HCT116 (cell line): Measurements from ENCODE around the gene SNTB2. TPM values are rescaled to one million over a fixed set of nuclear protein-coding genes. Genes with fewer than 3 reads are reported as not detected.

ENCODE experiments used
- ATAC-seq: fragments of 200-7000 bp; cut with Tn5 transposase; 2 replicates; pipeline ENCODE4 v1.9.1; 2020; ENCODE audit warnings: mild to moderate bottlenecking, moderate library complexity
- BruUV-seq: library from RNA; stranded (reverse); fragments of 400-500 nt; replicated peaks from 2 replicates; lab custom pipeline; 2021; lab: Mats Ljungman, UMichigan
- CTCF ChIA-PET: fragments of 300-600 bp; sonication (Branson Sonifier 250); formaldehyde crosslinking; loops from one replicate; lab custom pipeline; 2021; ENCODE audit warnings: antibody characterized with exemption; lab: Charles Lee
- POLR2A ChIA-PET: fragments of 300-600, 350-600 bp; sonication (Branson Sonifier 250); formaldehyde crosslinking; loops from one replicate; lab custom pipeline; 2021; ENCODE audit warnings: antibody characterized with exemption; lab: Charles Lee
- RAD21 ChIA-PET, 2 experiments: fragments of 300-600 bp; sonication (Branson Sonifier 250); formaldehyde crosslinking; loops; one replicate each; lab custom pipeline; 2023; ENCODE audit warnings: low total read pairs in 2 of 2; ENCODE audit not compliant: uncharacterized antibody in 2 of 2, unreplicated experiment in 2 of 2, low non-redundant PET in 1 of 2; lab: Charles Lee
- DNase-seq: peaks from one replicate; pipeline ENCODE4 v3.0.0-alpha.2; 2010; ENCODE audit warnings: low read depth, low spot score
- H2AFZ ChIP-seq: fragments of 200-600 bp; shearing (Covaris generic), sonication (generic); 2 replicates; pipeline ENCODE4 v1.6.1; 2017; ENCODE audit warnings: low read depth, mixed run types, mixed read lengths, antibody characterized with exemption, low read length; ENCODE audit not compliant: poor library complexity, severe bottlenecking
- H3K27ac ChIP-seq: 2 replicates; pipeline ENCODE4 v1.5.1; 2012; ENCODE audit warnings: low read depth, low read length
- H3K27me3 ChIP-seq: fragments of 200-600 bp; sonication (generic); 2 replicates; pipeline ENCODE4 v1.6.1; 2016; ENCODE audit warnings: mixed run types, low read length, mixed read lengths; ENCODE audit not compliant: insufficient read depth
- H3K36me3 ChIP-seq, 2 experiments: fragments of 200-500 bp in 1 of 2; fragments of 200-600 bp in 1 of 2; sonication (Bioruptor generic) in 1 of 2; sonication (generic) in 1 of 2; 2 replicates each; pipeline versions ENCODE4 v1.5.1 to v1.6.1; 2014 to 2016; ENCODE audit warnings: low read length in 2 of 2, inconsistent platforms in 1 of 2, mixed read lengths in 1 of 2, mixed run types in 1 of 2; ENCODE audit not compliant: insufficient read depth in 2 of 2, control insufficient read depth in 1 of 2
- H3K4me1 ChIP-seq, 2 experiments: fragments of 200-600 bp in 1 of 2; sonication (generic) in 1 of 2; 2 replicates each; pipeline versions ENCODE4 v1.5.1 to v1.6.1; 2012 to 2017; ENCODE audit warnings: low read length in 2 of 2, inconsistent platforms in 1 of 2, mild to moderate bottlenecking in 1 of 2, mixed read lengths in 1 of 2, mixed run types in 1 of 2, moderate library complexity in 1 of 2; ENCODE audit not compliant: insufficient read depth in 2 of 2, control insufficient read depth in 1 of 2
- H3K4me2 ChIP-seq: fragments of 200-600 bp; sonication (generic); 2 replicates; pipeline ENCODE4 v1.6.1; 2017; ENCODE audit warnings: mixed run types, low read length, mixed read lengths
- H3K4me3 ChIP-seq, 2 experiments: fragments of 200-600 bp in 1 of 2; sonication (generic) in 1 of 2; replicated peaks in 1 of 2; 2 replicates each; pipeline ENCODE4 v1.5.1; 2011 to 2016; ENCODE audit warnings: low read length in 2 of 2, control low read depth in 1 of 2, low read depth in 1 of 2, mild to moderate bottlenecking in 1 of 2, mixed read lengths in 1 of 2, mixed run types in 1 of 2
- H3K79me2 ChIP-seq: fragments of 200-600 bp; sonication (generic); 2 replicates; pipeline ENCODE4 v1.6.1; 2017; ENCODE audit warnings: mild to moderate bottlenecking, mixed run types, low read length, moderate library complexity, mixed read lengths; ENCODE audit not compliant: insufficient read depth
- H3K9ac ChIP-seq: fragments of 200-600 bp; sonication (generic); 2 replicates; pipeline ENCODE4 v1.6.1; 2016; ENCODE audit warnings: low read length, mixed read lengths
- H3K9me2 ChIP-seq: fragments of 200-600 bp; sonication (generic), shearing (Covaris generic); 2 replicates; pipeline ENCODE4 v1.6.1; 2017; ENCODE audit warnings: mixed run types, mild to moderate bottlenecking, moderate library complexity; ENCODE audit not compliant: insufficient read depth
- H3K9me3 ChIP-seq, 2 experiments: fragments of 200-500 bp in 1 of 2; fragments of 200-600 bp in 1 of 2; sonication (Bioruptor generic) in 1 of 2; sonication (generic) in 1 of 2; 2 replicates each; pipeline ENCODE4 v1.6.1; 2014 to 2017; ENCODE audit warnings: low read length in 2 of 2, mixed read lengths in 2 of 2, inconsistent platforms in 1 of 2, low read depth in 1 of 2, mild to moderate bottlenecking in 1 of 2, mixed run types in 1 of 2, moderate library complexity in 1 of 2; ENCODE audit not compliant: control insufficient read depth in 1 of 2, insufficient read depth in 1 of 2
- H4K20me1 ChIP-seq: fragments of 200-600 bp; sonication (generic), shearing (Covaris generic); 2 replicates; pipeline ENCODE4 v1.6.1; 2017; ENCODE audit warnings: mixed run types, mild to moderate bottlenecking, moderate library complexity; ENCODE audit not compliant: insufficient read depth
- CEBPB ChIP-seq: IDR thresholded peaks from 2 replicates; pipeline ENCODE4 v1.6.1; 2012; ENCODE audit warnings: low read depth
- CTCF ChIP-seq, 3 experiments: fragments of 200-600 bp in 1 of 3; sonication (generic) in 1 of 3; IDR thresholded peaks in 2 of 3; conservative IDR thresholded peaks in 1 of 3; 2 replicates each; pipeline ENCODE4 v1.5.1; 2012 to 2017; ENCODE audit warnings: low read depth in 2 of 3, low read length in 2 of 3, antibody characterized with exemption in 1 of 3, borderline replicate concordance in 1 of 3, control low read depth in 1 of 3, mild to moderate bottlenecking in 1 of 3, mixed read lengths in 1 of 3, mixed run types in 1 of 3, moderate library complexity in 1 of 3; ENCODE audit not compliant: insufficient read depth in 1 of 3
- EZH2phosphoT487 ChIP-seq: fragments of 200-600 bp; IDR thresholded peaks from 2 replicates; pipeline ENCODE4 v1.6.1; 2018; ENCODE audit warnings: antibody characterized with exemption, borderline replicate concordance
- POLR2A ChIP-seq: IDR thresholded peaks from 2 replicates; pipeline ENCODE4 v1.7.0; 2011; ENCODE audit warnings: borderline replicate concordance; ENCODE audit not compliant: insufficient read depth, insufficient read length; ENCODE audit errors: extremely low read depth
- RAD21 ChIP-seq: IDR thresholded peaks from 2 replicates; pipeline ENCODE4 v1.6.1; 2012; ENCODE audit warnings: low read depth, mild to moderate bottlenecking
- REST ChIP-seq: IDR thresholded peaks from 2 replicates; pipeline ENCODE4 v1.6.1; 2012; ENCODE audit warnings: low read depth
- TCF7L2 ChIP-seq: IDR thresholded peaks from 2 replicates; pipeline ENCODE4 v1.7.0; 2011; ENCODE audit warnings: borderline replicate concordance, inconsistent platforms; ENCODE audit not compliant: insufficient read depth, insufficient read length; ENCODE audit errors: extremely low read depth
- YY1 ChIP-seq: IDR thresholded peaks from 2 replicates; pipeline ENCODE4 v1.6.1; 2011; ENCODE audit warnings: low read length, low read depth, moderate library complexity, mild to moderate bottlenecking; ENCODE audit not compliant: insufficient replicate concordance; ENCODE audit errors: extremely low read depth
- ZBTB33 ChIP-seq: IDR thresholded peaks from 2 replicates; pipeline ENCODE4 v1.6.1; 2011; ENCODE audit warnings: mild to moderate bottlenecking, low read length, moderate library complexity; ENCODE audit not compliant: insufficient replicate concordance; ENCODE audit errors: extremely low read depth
- intact Hi-C: fragments of 100-400 bp; cut with micrococcal nuclease; formaldehyde crosslinking; loops from 2 replicates; pipeline ENCODE4 v1.10.0; 2022
- total RNA-seq: library from RNA; stranded (reverse); gene quantifications from one replicate; pipeline ENCODE4 v1.2.1, GENCODE V29; 2021; ENCODE audit not compliant: unreplicated experiment

The SNTB2 gene
- total RNA-seq, 1 experiment from 2014 or later: 38.1 TPM

- Histone ChIP-seq H3K4me2 (no peak overlapping the region), H2AFZ (no peak overlapping the region), H3K4me1 (no peaks in the 10 kb centered on the region), H3K9me3 (no peaks in the 10 kb centered on the region), H3K9ac (no peak overlapping the region), H3K27me3 (no peaks in the 10 kb centered on the region), H4K20me1 (no peaks in the 10 kb centered on the region), H3K4me3 (no peak overlapping the region), H3K27ac (no peak overlapping the region), H3K9me2 (no peaks in the 10 kb centered on the region)
- no TSS peak for BruUV-seq
- intact Hi-C loops: no loop called here
- no peak for DNase-seq
- ChIA-PET POLR2A (no interaction called here), RAD21 (no interaction called here)
- TF ChIP-seq TCF7L2 (no peak), ZBTB33 (no peak), POLR2A (no peak), EZH2phosphoT487 (no peak), REST (no peak), CTCF (IDR thresholded peaks at IDR 0.05 in 2 of 3, conservative IDR thresholded peaks at IDR 0.05 in 1 of 3; ENCODE audit: borderline replicate concordance in 1 of 3, insufficient read depth in 1 of 3, low read depth in 2 of 3, low read length in 2 of 3) (no peak), RAD21 (no peak), YY1 (no peak), CEBPB (no peak)
- TF ChIP-seq, all 23 proteins: peak for 0
- H3K79me2 ChIP-seq: no peaks in the 10 kb centered on the region
- H3K36me3 ChIP-seq: peaks cover 0 to 17% of the 10 kb centered on the region in 2 experiments; a peak in 2 of 4 replicates
- ATAC-seq: no peak
- CTCF ChIA-PET: interaction anchor here (0.8 kb wide), 1 partner anchor 16 kb away, joined by 5 read pairs; no protein-coding TSS in a partner anchor
Measured at GRCh38 chr16:69301187-69301586, 114.2 kb downstream of the SNTB2 start.
